HepG2 (cell line): ENCODE measurements around the gene CCDC197. TPM values are rescaled to one million over a fixed set of nuclear protein-coding genes. Genes with fewer than 3 reads are reported as not detected.

Source experiments
- ARHGAP35 ChIP-seq: sonication (generic); formaldehyde crosslinking; IDR thresholded peaks from 2 replicates; pipeline ENCODE4 v1.9.0; 2022; ENCODE audit warnings: mild to moderate bottlenecking, inconsistent platforms, moderate library complexity, missing genetic modification reagents, borderline replicate concordance
- CENPX ChIP-seq: sonication (generic); formaldehyde crosslinking; IDR thresholded peaks from 2 replicates; pipeline ENCODE4 v1.9.0; 2021; ENCODE audit warnings: mild to moderate bottlenecking, missing genetic modification reagents, moderate library complexity
- GFI1 ChIP-seq: sonication (generic); formaldehyde crosslinking; IDR thresholded peaks from 2 replicates; pipeline ENCODE4 v1.5.0; 2020; ENCODE audit warnings: missing genetic modification reagents, mild to moderate bottlenecking, borderline replicate concordance
- IRX3 ChIP-seq: sonication (generic); formaldehyde crosslinking; IDR thresholded peaks from 2 replicates; pipeline ENCODE4 v1.8.1; 2023; ENCODE audit warnings: mild to moderate bottlenecking, low read depth, missing genetic modification reagents, borderline replicate concordance
- NFKBIZ ChIP-seq: IDR thresholded peaks from 2 replicates; pipeline ENCODE4 v1.6.1; 2018; ENCODE audit warnings: missing genetic modification reagents, missing compliant biosample characterization
- PHB2 ChIP-seq: fragments of 450-650 bp; IDR thresholded peaks from 2 replicates; pipeline ENCODE4 v1.6.1; 2018; ENCODE audit not compliant: partially characterized antibody
- SSRP1 ChIP-seq: IDR thresholded peaks from 2 replicates; pipeline ENCODE4 v1.6.1; 2016; ENCODE audit warnings: control low read depth
- YY1 ChIP-seq: IDR thresholded peaks from 2 replicates; pipeline ENCODE4 v1.6.1; 2011; ENCODE audit warnings: low read length, low read depth, moderate library complexity, mild to moderate bottlenecking; ENCODE audit not compliant: insufficient read depth, insufficient replicate concordance
- ZNF143 ChIP-seq: sonication (generic); formaldehyde crosslinking; IDR thresholded peaks from 2 replicates; pipeline ENCODE4 v1.4.0; 2020; ENCODE audit warnings: missing genetic modification reagents
- ZNF570 ChIP-seq: sonication (generic); formaldehyde crosslinking; IDR thresholded peaks from 2 replicates; pipeline ENCODE4 v1.4.0; 2020; ENCODE audit warnings: mild to moderate bottlenecking, missing genetic modification reagents, borderline replicate concordance
- ZNF724P ChIP-seq: sonication (generic); formaldehyde crosslinking; IDR thresholded peaks from 2 replicates; pipeline ENCODE4 v1.8.0; 2022; ENCODE audit warnings: missing genetic modification reagents, borderline replicate concordance
- ZNF746 ChIP-seq: sonication (generic); formaldehyde crosslinking; IDR thresholded peaks from 2 replicates; pipeline ENCODE4 v1.8.0; 2022; ENCODE audit warnings: mild to moderate bottlenecking, missing genetic modification reagents
- polyA plus RNA-seq, 8 experiments: library from polyadenylated mRNA; depleted of rRNA in 3 of 8; stranded (reverse) in 7 of 8; unstranded in 1 of 8; fragments of >200 nt; fragmentation: Illumina TruSeq in 4 of 8; extraction: Trizol in 4 of 8; gene quantifications; 2 replicates each; pipeline versions ENCODE4 v1.2.1 to v1.2.3, GENCODE V29; 2011 to 2016; ENCODE audit warnings: low read depth in 4 of 8, missing spikeins in 1 of 8, mixed read lengths in 1 of 8; ENCODE audit not compliant: insufficient read depth in 1 of 8
- total RNA-seq, 5 experiments: library from RNA; depleted of rRNA; stranded (reverse); fragments of >200 nt; fragmentation: Illumina TruSeq; extraction: Trizol; gene quantifications; 2 replicates each; pipeline ENCODE4 v1.2.3, GENCODE V29; 2016; ENCODE audit warnings: low read depth in 1 of 5
- TF ChIP-seq, protein P1 (sequence below): sonication (generic); formaldehyde crosslinking; conservative IDR thresholded peaks from 2 replicates; pipeline ENCODE4 v1.8.0; 2022; ENCODE audit warnings: missing genetic modification reagents
- TF ChIP-seq, protein P2 (sequence below): sonication (generic); formaldehyde crosslinking; IDR thresholded peaks from 2 replicates; pipeline ENCODE4 v1.4.0; 2020; ENCODE audit warnings: missing genetic modification reagents
- TF ChIP-seq, protein P3 (sequence below): sonication (generic); formaldehyde crosslinking; IDR thresholded peaks from 2 replicates; pipeline ENCODE4 v1.8.0; 2022; ENCODE audit warnings: missing genetic modification reagents, mild to moderate bottlenecking, borderline replicate concordance
- TF ChIP-seq, protein P4 (sequence below): IDR thresholded peaks from 2 replicates; pipeline ENCODE4 v1.6.1; 2018; ENCODE audit warnings: missing genetic modification reagents
- TF ChIP-seq, protein P5 (sequence below): sonication (generic); formaldehyde crosslinking; conservative IDR thresholded peaks from 2 replicates; pipeline ENCODE4 v1.4.0; 2020; ENCODE audit warnings: missing genetic modification reagents
- TF ChIP-seq, protein P6 (sequence below): sonication (generic); formaldehyde crosslinking; IDR thresholded peaks from 2 replicates; pipeline ENCODE4 v1.5.0; 2020; ENCODE audit warnings: missing genetic modification reagents

Gene CCDC197
- total and polyA plus RNA-seq, 2 of the 13 experiments (the other 11 are each of a cell fraction or from before 2014, with no cell fraction given), result 0.11 to 0.13 TPM

DNA sequence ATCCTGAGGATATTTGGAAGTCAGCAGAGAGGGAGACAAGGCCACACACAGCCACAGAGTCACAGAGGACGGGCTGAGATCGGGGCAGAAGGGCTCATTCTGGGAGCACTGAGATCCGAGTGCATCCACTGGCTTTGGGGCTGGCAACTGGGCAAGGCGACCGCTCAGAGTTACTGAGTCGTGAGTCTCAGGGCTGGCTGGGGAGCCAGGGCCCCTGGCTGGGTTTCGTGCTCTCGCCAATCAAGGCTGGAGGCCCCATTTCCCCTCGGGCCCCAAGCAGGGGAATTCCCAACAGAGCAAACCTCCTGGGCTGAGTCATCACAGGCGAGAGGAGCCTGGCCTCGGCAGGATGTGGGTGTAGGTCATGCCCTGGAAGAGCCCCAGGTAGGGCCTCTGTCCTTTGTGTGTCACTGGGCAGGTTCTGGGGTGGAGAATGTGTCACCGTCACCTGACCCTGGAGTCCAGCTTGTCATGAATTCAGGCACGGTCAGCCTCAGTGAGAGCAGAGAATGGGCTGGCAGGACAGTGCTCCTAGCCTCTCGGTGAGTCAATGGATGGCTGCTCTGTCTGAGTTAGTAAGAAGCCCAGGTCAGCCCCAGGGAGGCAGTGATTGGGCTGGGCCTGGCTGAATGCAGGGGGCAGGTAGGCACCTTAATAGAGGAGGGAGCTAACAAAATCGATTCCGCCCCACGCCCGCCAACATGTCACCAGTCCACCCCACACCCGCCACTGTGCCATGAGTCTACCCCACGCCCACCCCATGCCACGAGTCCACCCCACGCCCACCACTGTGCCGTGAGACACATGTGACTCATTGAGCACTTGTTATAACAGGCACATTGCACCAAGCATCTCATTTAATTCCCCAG is 37.6 kb upstream of the CCDC197 start (continued):
- TF ChIP-seq CENPX (CRISPR knock-in tag), result no peak
- TF ChIP-seq GFI1, result peak; percentile 95
- peak; percentile 77 for TF ChIP-seq ARHGAP35
- no peak for TF ChIP-seq ZNF570 (CRISPR knock-in tag)
- TF ChIP-seq NFKBIZ (CRISPR knock-in tag), result peak; percentile 100
- TF ChIP-seq, protein P1, sequence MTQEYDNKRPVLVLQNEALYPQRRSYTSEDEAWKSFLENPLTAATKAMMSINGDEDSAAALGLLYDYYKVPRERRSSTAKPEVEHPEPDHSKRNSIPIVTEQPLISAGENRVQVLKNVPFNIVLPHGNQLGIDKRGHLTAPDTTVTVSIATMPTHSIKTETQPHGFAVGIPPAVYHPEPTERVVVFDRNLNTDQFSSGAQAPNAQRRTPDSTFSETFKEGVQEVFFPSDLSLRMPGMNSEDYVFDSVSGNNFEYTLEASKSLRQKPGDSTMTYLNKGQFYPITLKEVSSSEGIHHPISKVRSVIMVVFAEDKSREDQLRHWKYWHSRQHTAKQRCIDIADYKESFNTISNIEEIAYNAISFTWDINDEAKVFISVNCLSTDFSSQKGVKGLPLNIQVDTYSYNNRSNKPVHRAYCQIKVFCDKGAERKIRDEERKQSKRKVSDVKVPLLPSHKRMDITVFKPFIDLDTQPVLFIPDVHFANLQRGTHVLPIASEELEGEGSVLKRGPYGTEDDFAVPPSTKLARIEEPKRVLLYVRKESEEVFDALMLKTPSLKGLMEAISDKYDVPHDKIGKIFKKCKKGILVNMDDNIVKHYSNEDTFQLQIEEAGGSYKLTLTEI (CRISPR knock-in tag), result no peak
- TF ChIP-seq, protein P2, sequence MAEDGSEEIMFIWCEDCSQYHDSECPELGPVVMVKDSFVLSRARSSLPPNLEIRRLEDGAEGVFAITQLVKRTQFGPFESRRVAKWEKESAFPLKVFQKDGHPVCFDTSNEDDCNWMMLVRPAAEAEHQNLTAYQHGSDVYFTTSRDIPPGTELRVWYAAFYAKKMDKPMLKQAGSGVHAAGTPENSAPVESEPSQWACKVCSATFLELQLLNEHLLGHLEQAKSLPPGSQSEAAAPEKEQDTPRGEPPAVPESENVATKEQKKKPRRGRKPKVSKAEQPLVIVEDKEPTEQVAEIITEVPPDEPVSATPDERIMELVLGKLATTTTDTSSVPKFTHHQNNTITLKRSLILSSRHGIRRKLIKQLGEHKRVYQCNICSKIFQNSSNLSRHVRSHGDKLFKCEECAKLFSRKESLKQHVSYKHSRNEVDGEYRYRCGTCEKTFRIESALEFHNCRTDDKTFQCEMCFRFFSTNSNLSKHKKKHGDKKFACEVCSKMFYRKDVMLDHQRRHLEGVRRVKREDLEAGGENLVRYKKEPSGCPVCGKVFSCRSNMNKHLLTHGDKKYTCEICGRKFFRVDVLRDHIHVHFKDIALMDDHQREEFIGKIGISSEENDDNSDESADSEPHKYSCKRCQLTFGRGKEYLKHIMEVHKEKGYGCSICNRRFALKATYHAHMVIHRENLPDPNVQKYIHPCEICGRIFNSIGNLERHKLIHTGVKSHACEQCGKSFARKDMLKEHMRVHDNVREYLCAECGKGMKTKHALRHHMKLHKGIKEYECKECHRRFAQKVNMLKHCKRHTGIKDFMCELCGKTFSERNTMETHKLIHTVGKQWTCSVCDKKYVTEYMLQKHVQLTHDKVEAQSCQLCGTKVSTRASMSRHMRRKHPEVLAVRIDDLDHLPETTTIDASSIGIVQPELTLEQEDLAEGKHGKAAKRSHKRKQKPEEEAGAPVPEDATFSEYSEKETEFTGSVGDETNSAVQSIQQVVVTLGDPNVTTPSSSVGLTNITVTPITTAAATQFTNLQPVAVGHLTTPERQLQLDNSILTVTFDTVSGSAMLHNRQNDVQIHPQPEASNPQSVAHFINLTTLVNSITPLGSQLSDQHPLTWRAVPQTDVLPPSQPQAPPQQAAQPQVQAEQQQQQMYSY (CRISPR knock-in tag), result no peak
- peak; percentile 69 for TF ChIP-seq YY1
- TF ChIP-seq PHB2, result no peak
- TF ChIP-seq IRX3 (CRISPR knock-in tag), result no peak
- no peak for TF ChIP-seq SSRP1 (CRISPR knock-in tag)
- peak; percentile 91 for TF ChIP-seq ZNF746 (CRISPR knock-in tag)
- TF ChIP-seq ZNF143 (CRISPR knock-in tag), result no peak
- TF ChIP-seq, protein P3, sequence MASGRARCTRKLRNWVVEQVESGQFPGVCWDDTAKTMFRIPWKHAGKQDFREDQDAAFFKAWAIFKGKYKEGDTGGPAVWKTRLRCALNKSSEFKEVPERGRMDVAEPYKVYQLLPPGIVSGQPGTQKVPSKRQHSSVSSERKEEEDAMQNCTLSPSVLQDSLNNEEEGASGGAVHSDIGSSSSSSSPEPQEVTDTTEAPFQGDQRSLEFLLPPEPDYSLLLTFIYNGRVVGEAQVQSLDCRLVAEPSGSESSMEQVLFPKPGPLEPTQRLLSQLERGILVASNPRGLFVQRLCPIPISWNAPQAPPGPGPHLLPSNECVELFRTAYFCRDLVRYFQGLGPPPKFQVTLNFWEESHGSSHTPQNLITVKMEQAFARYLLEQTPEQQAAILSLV, result peak; percentile 90
- TF ChIP-seq, protein P4, sequence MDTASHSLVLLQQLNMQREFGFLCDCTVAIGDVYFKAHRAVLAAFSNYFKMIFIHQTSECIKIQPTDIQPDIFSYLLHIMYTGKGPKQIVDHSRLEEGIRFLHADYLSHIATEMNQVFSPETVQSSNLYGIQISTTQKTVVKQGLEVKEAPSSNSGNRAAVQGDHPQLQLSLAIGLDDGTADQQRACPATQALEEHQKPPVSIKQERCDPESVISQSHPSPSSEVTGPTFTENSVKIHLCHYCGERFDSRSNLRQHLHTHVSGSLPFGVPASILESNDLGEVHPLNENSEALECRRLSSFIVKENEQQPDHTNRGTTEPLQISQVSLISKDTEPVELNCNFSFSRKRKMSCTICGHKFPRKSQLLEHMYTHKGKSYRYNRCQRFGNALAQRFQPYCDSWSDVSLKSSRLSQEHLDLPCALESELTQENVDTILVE (CRISPR knock-in tag), result peak; percentile 89
- no peak for TF ChIP-seq ZNF724P
- TF ChIP-seq, protein P5, sequence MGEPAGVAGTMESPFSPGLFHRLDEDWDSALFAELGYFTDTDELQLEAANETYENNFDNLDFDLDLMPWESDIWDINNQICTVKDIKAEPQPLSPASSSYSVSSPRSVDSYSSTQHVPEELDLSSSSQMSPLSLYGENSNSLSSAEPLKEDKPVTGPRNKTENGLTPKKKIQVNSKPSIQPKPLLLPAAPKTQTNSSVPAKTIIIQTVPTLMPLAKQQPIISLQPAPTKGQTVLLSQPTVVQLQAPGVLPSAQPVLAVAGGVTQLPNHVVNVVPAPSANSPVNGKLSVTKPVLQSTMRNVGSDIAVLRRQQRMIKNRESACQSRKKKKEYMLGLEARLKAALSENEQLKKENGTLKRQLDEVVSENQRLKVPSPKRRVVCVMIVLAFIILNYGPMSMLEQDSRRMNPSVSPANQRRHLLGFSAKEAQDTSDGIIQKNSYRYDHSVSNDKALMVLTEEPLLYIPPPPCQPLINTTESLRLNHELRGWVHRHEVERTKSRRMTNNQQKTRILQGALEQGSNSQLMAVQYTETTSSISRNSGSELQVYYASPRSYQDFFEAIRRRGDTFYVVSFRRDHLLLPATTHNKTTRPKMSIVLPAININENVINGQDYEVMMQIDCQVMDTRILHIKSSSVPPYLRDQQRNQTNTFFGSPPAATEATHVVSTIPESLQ (CRISPR knock-in tag), result no peak
- TF ChIP-seq, protein P6, sequence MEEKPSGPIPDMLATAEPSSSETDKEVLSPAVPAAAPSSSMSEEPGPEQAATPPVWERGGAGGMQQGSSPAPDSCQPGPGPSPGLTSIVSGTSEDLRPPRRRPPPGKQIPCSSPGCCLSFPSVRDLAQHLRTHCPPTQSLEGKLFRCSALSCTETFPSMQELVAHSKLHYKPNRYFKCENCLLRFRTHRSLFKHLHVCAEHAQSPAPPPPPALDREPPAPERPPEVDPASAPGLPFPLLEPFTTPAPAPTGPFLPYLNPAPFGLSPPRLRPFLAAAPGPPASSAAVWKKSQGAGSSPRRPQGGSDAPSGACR, result peak; percentile 93
